ENCODE data around the gene CD99L2. TPM values are rescaled to one million over a fixed set of nuclear protein-coding genes. Genes with fewer than 3 reads are reported as not detected.

The CD99L2 gene
- total RNA-seq, 1 donor from 2014 or later: 12.5 TPM

- peaks cover 55% of the 10 kb centered on the region for H3K36me3 Mint-ChIP-seq (ENCODE audit: low read depth)
- TF ChIP-seq CTCF (IDR thresholded peaks at IDR 0.05): no peak
- DNase-seq (no peak), ATAC-seq (ENCODE audit: low read depth) (no peak)
- intact Hi-C loops (cut with micrococcal nuclease): no loop called here
- no peaks in the 10 kb centered on the region for H3K9me3 Mint-ChIP-seq
- ChIA-PET CTCF (no interaction called here), POLR2A (no interaction called here)
- H3K4me3 Mint-ChIP-seq: no peak overlapping the region
- no peaks in the 10 kb centered on the region for H3K27me3 Mint-ChIP-seq
- H3K4me1 Mint-ChIP-seq: peaks cover 4% of the 10 kb centered on the region
- no peak overlapping the region for H3K27ac Mint-ChIP-seq
Measured at GRCh38 chrX:150757371-150757770, 141.1 kb downstream of the CD99L2 start.

- no peak for TF ChIP-seq CTCF (IDR thresholded peaks at IDR 0.05)
- H3K9me3 Mint-ChIP-seq: no peaks in the 10 kb centered on the region
- no peak for DNase-seq
- ATAC-seq (ENCODE audit: low read depth): no peak
- H3K4me3 Mint-ChIP-seq: no peak overlapping the region
- peaks cover 70% of the 10 kb centered on the region for H3K36me3 Mint-ChIP-seq (ENCODE audit: low read depth)
- no peaks in the 10 kb centered on the region for H3K27me3 Mint-ChIP-seq
- intact Hi-C loops (cut with micrococcal nuclease): no loop called here
- POLR2A ChIA-PET: no interaction called here
- H3K27ac Mint-ChIP-seq: no peak overlapping the region
- CTCF ChIA-PET: no interaction called here
- peaks cover 4% of the 10 kb centered on the region for H3K4me1 Mint-ChIP-seq
Measured at GRCh38 chrX:150753968-150754367, 144.5 kb downstream of the CD99L2 start.

GRCh38 chrX:150753357-150753756 lies 145.1 kb downstream of the CD99L2 start:
- Mint-ChIP-seq H3K9me3 (no peaks in the 10 kb centered on the region), H3K4me1 (peaks cover 4% of the 10 kb centered on the region), H3K4me3 (no peak overlapping the region), H3K27me3 (no peaks in the 10 kb centered on the region), H3K36me3 (ENCODE audit: low read depth) (peaks cover 68% of the 10 kb centered on the region), H3K27ac (no peak overlapping the region)
- POLR2A ChIA-PET: no interaction called here
- no peak for DNase-seq
- CTCF ChIA-PET: no interaction called here
- intact Hi-C loops (cut with micrococcal nuclease): no loop called here
- no peak for ATAC-seq (ENCODE audit: low read depth)
- TF ChIP-seq CTCF (IDR thresholded peaks at IDR 0.05): no peak

GRCh38 chrX:150752124-150752523 lies 146.3 kb downstream of the CD99L2 start:
- H3K27ac Mint-ChIP-seq: no peak overlapping the region
- ATAC-seq (ENCODE audit: low read depth): no peak
- H3K4me3 Mint-ChIP-seq: no peak overlapping the region
- intact Hi-C loops (cut with micrococcal nuclease): no loop called here
- CTCF ChIA-PET: no interaction called here
- no peak for TF ChIP-seq CTCF (IDR thresholded peaks at IDR 0.05)
- POLR2A ChIA-PET: interaction anchor here (0.7 kb wide), 1 partner anchor 10 kb away, joined by 11 read pairs; no protein-coding TSS in a partner anchor
- peaks cover 60% of the 10 kb centered on the region for H3K36me3 Mint-ChIP-seq (ENCODE audit: low read depth)
- no peaks in the 10 kb centered on the region for H3K27me3 Mint-ChIP-seq
- H3K9me3 Mint-ChIP-seq: no peaks in the 10 kb centered on the region
- H3K4me1 Mint-ChIP-seq: peaks cover 4% of the 10 kb centered on the region
- DNase-seq: no peak

- H3K9me3 Mint-ChIP-seq: no peaks in the 10 kb centered on the region
- peak overlapping the region; percentile 84 for H3K27ac Mint-ChIP-seq
- H3K4me1 Mint-ChIP-seq: peaks cover 25% of the 10 kb centered on the region
- ATAC-seq (ENCODE audit: low read depth): peak; percentile 74
- intact Hi-C loops (cut with micrococcal nuclease): loop anchor here (10.0 kb wide), 1 partner anchor 372 kb away; the partner anchor contains the start of gene MAMLD1
- no peaks in the 10 kb centered on the region for H3K27me3 Mint-ChIP-seq
- no peak for DNase-seq
- H3K36me3 Mint-ChIP-seq (ENCODE audit: low read depth): peaks cover 84% of the 10 kb centered on the region
- ChIA-PET CTCF (no interaction called here), POLR2A (no interaction called here)
- TF ChIP-seq CTCF (IDR thresholded peaks at IDR 0.05): no peak
- H3K4me3 Mint-ChIP-seq: peak overlapping the region; percentile 44
Measured at GRCh38 chrX:150736475-150736874, 162.0 kb downstream of the CD99L2 start.

All from activated B cell treated with CpG ODN at 0.5 μM for 24 hours (primary cell).